Cortex of kidney (tissue), 1 donor: Measurements from ENCODE around the gene CDC5L.

Experiments
- DNase-seq: peaks from one replicate; lab custom pipeline; 2025; lab: John Stamatoyannopoulos, UW

The CDC5L gene

DNA sequence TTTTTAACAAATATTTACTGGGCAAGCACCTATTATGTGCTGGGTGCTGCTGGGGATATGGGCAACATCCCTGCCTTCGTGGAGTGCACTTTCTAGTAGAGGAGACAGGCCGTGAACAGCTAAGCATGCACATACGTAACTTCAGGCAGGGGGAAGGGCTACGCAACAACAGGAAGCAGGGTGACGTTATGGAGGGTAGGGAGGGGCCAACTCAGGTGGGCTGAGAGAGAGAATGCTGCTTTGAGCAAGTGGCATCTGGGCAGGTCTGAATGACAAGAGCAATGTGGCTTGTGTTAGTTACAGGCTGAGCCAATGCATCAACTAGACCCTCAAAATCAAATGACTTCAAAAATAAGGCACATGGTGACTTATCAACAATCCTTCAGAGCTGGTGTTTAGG is 112.1 kb downstream of the CDC5L start:
- DNase-seq: no peak
